Renal cortical epithelial cell (primary cell): ENCODE measurements around the gene SDK1. TPM values are rescaled to one million over a fixed set of nuclear protein-coding genes. Genes with fewer than 3 reads are reported as not detected.

Experiments used
- DNase-seq: peaks from one replicate; pipeline ENCODE4 v3.0.0-alpha.2; 2011; ENCODE audit warnings: low read depth
- total RNA-seq: library from RNA; depleted of rRNA; stranded (reverse); fragments of >200 nt; gene quantifications from 2 replicates; pipeline ENCODE4 v1.2.3, GENCODE V29; 2014

Gene SDK1
- total RNA-seq, 1 donor from 2014 or later, result 30.9 TPM

- DNase-seq, result no peak
These were observed 226.6 kb downstream of the SDK1 start for GRCh38 chr7:3527496-3528124.

DNA sequence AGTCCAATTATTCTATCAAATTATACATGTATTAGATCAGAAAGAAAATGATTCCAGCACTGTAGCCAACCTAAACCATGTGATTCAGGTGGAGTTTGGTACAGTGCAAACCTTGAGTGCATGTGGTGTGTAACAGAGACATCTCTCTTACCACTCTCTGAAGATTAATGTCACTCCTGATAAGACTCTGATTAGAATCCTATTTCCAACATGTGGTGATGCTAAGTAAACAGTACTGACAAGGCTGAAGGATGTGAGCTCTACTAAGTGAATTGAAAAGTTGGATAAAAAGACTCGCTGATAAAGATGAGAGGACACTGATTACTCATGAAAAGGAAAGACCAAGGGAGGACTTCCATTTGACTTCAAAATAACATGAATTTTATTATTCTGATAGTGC lies 232.0 kb downstream of the SDK1 start:
- no peak for DNase-seq

- peak; percentile 68 for DNase-seq
These were observed 236.3 kb downstream of the SDK1 start for GRCh38 chr7:3537210-3537875.

DNA sequence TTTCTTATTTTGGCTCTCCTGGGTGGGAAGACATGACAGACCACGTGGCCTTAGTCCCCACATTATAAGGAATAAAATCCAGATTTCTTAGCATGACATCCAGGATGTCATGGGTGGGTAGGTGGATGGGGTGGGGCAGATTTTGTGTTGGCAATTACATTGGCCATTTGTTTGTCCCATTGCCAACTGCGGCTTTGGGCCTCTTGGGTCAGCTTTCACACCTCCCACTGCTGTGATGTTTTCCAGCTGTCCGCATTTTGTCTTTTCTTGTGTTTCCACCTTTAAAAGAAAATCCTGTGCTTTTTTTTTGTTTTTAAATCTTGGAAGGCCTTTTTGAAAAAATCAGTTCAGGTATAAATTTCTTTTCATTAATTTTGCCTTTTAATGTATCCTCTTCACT lies 237.0 kb downstream of the SDK1 start:
- no peak for DNase-seq

DNA sequence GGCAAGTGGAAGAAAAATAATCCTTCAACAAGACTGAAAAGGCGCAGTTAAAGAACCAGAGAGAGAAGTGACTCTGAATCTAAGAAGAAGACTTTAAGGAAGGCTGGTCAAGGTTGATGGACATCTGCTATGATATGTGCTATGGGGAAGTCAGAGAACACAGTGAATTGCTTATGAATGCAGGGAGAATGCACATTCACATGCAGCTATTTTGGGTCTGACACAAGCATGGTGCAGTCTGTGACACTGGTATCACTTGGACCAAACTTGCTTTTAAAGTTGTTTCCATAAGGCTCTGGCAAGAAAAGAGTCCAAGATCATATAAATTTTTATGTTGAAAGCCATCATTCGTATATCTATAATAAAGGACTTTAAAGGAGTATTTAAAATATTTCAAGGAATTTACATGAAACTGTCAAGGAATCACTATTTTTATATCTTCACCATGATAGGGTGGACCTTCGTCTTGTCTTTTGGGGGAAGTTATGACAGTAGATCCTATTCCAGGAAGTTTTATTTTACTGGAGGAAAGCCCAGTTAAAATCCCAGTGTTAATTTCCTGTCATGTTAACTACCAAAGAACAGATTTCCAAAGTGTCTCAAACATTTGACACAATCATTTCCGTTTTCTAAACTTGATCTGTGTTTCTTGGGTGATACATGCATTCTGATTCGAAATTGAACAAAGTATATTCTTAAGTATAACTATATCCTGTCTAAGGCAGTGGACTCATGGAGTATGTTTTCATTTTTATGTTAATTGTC lies 239.6 kb downstream of the SDK1 start:
- DNase-seq, result no peak

DNA sequence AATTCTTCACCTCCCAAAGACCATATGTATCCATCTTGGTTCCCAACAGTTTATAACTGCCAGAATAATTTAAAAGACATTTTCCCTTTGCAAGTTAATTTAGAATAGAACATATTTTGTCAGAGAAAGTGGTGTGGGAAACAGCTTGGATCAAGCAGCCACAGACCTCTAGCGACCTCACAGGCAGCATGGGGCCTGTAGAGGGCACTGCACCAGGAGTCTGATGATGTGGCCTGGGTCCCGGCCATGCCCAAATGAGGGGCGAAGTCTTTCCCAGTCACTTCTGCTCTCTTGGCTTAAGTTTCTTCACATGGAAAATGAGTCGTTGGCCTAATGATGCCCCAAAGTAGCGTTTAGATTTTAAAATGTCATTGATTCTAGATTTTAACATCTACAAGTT lies 243.2 kb downstream of the SDK1 start:
- DNase-seq, result no peak

DNA sequence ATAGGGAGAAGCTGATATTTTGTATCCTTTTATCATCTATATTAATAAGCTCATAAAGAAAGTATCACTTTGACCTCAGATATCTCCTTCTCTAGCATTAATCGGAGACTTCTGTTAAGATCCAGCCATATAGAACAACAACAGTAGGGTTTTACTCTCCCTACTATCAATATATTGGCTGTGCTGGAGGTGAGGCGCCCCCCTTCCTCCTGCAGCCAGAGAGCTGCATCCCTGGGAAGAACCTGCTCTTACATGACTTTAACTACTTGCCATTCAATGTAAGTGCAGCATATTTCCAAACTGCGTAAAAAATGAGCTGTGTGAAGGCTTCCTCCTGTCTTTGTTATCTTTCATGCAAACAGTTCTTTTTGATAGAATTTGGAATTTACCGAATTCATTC lies 247.8 kb downstream of the SDK1 start:
- no peak for DNase-seq

DNA sequence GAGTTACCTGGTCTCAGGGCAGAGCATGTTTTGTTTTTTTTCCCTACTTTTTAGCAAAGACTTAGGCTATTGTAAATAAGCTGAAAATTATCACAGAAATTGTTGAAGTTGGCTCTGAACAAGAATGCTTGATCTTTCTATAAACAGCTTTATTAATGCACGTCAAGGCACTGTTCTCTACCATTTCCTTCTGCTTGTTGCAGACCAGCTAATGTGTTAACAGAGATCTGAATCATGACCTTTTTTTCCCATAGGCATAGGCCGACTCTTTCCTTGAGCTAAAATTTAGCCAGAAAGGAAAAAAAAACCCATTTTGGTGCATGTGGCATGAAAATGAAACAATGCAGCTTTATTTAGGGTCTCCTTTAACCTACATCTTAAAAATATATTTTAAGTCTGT lies 248.5 kb downstream of the SDK1 start:
- DNase-seq, result no peak

DNA sequence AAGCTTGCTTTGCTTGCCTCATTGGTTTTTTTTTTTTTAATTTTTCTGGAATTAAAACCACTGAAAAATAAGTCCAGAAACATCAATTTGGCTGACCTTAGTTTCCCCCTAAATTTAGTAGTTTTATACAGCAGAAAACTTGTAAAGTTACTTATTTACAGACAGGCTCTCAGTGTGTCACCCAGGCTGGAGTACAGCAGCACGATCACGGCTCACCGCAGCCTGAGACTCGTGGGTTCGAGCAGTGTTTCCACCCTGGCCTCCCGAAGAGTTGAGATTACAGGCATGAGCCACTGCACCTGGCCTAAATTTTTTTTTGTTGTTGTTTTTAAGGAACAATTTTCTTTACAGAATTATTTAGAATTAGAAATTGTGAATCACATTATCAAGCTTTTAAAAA lies 250.5 kb downstream of the SDK1 start:
- peak; percentile 65 for DNase-seq

- peak; percentile 93 for DNase-seq
These were observed 251.4 kb downstream of the SDK1 start for GRCh38 chr7:3552499-3552898.

GRCh38 chr7:3558400-3558799 lies 257.3 kb downstream of the SDK1 start:
- DNase-seq, result no peak

DNA sequence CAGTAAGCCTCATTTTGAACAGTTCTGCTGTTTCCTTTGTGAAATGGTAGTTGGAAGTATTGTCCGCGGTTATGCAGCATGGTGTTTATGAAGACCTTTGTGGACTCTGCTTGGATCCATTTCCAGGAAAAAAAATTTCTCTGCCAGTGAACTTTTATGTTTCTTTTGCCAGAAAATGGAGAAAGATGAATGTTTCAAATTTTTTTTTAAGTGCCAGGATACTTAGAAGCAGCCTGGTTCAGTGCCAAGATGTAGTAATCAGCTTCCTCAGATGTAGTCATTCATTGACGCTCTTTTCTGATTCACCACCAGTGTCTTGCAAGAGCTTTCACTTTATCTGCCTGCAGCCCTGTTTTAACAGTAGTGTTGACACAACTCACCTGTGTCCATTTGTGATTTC lies 258.2 kb downstream of the SDK1 start:
- peak; percentile 96 for DNase-seq

- DNase-seq, result no peak
These were observed 259.4 kb downstream of the SDK1 start for GRCh38 chr7:3560495-3560894.

DNA sequence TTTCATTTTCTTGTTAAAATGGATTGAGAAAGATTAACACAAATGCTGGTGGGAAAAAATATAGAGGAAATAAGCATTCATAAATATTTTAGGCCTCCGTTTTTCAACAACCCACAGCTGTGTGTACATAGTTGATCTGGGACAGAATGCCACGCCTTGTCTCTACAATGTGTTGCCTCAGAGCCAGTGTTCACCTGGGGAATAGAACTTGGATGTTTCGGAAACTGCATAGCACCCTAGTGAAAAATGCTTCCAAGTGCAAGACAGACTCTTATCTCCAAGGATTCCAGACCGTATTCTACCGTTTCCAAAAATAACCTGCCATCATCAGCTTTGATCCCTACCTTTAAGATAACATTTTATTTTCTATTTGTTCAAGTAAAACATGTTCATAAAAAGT lies 260.9 kb downstream of the SDK1 start:
- DNase-seq, result no peak

- DNase-seq, result no peak
These were observed 263.2 kb downstream of the SDK1 start for GRCh38 chr7:3564231-3564630.

GRCh38 chr7:3568516-3568915 lies 267.5 kb downstream of the SDK1 start:
- no peak for DNase-seq

- no peak for DNase-seq
These were observed 268.6 kb downstream of the SDK1 start for GRCh38 chr7:3569643-3570042.

- no peak for DNase-seq
These were observed 272.1 kb downstream of the SDK1 start for GRCh38 chr7:3573151-3573550.

DNA sequence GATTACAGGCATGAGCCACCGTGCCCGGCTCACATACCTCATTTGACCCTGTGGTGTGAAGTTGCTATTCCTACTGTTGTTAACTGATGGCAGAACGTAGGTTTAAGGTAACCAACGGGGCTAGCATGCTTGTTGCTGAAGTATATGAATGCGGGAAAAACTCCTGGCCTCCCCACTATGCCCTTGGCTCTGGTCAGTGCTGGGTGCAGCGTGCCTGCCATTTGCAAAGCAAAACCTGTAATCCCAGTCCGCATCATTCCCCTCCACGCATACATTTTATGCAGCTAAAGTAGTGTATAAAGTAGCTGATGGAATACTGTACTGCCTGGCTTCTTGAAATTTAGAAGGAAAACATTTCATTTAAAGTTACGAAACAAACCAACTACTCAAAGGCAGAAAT lies 273.3 kb downstream of the SDK1 start:
- DNase-seq, result no peak

DNA sequence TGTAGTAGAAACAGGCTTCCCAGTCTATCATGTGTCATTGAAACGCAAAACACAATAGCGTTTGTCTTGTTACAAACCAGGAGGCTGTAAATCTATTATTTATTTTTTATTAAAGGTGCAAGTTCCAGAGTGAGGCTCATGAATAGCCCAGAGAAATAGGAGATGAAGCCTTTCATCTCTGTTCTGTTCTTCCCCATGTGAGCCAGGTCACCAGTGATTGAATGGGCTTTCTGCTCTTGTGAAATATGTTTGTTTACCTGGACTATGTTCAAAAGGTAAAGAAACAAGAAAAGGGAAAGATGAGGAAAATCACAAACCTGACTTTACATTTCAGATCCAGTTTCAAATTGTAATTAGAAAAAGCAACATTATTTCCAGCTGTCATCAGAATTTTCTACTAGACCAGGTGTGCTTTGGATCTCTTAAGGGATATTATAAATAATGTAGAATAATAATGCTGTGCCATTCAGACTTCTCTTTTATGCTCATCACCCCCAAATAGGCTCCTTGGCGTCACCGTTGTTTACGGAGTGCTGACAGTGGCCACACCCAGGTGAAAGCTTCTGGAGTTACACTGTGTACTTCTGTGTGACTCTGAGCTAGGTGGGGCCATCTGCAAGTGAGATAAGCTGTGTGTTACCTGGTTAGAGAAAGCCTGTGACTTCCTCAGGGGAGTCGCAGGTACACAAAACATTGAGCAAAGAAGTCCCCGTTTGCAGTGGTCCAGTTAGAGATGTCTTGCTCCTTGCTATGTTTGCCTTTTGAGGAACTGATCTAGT lies 274.9 kb downstream of the SDK1 start:
- DNase-seq, result no peak

- no peak for DNase-seq
These were observed 277.3 kb downstream of the SDK1 start for GRCh38 chr7:3578399-3578798.

DNA sequence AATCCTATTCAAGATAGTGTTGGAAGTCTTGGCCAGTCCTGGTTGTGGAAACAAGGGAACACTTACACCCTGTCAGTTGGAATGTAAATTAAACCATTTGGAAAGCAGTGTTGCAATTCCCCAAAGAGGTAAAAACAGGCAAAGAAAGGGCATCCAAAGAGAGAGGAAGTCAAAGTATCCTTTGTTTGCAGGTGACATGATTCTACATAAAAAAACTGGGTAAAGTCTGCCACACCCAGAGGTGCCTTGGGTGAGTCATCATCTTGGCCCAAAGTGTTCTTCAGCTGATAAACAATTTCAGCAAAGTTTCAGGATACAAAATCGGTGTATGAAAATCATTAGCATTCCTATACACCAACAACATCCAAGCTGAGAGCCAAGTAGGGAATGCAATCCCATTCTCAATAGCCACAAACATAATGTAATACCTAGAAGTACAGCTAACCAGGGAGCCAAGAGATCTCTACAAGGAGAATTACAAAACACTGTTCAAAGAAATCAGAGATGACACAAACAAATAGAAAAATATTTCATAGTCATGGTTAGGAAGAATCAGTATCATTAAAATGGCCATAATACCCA lies 278.7 kb downstream of the SDK1 start:
- no peak for DNase-seq
